ES-I3 (cell line): ENCODE data around the gene DACH1.

Experiments
- H3K36me3 ChIP-seq: 2 replicates; pipeline ENCODE4 v1.6.1; 2013; ENCODE audit warnings: mild to moderate bottlenecking, low read length, control low read depth, moderate library complexity; ENCODE audit not compliant: insufficient read depth
- H3K4me1 ChIP-seq: 2 replicates; pipeline ENCODE4 v1.6.1; 2013; ENCODE audit warnings: mild to moderate bottlenecking, control low read depth, low read length; ENCODE audit not compliant: insufficient read depth
- H3K9ac ChIP-seq: 2 replicates; pipeline ENCODE4 v1.6.1; 2013; ENCODE audit warnings: low read depth, mild to moderate bottlenecking, low read length, moderate library complexity
- H3K9me3 ChIP-seq: 2 replicates; pipeline ENCODE4 v1.6.1; 2013; ENCODE audit warnings: mild to moderate bottlenecking, low read length, moderate library complexity; ENCODE audit not compliant: control insufficient read depth, insufficient read depth

DACH1 gene

GRCh38 chr13:71477735-71478134, 389.3 kb downstream of the DACH1 start:
- Histone ChIP-seq H3K36me3 (no peaks in the 10 kb centered on the region), H3K4me1 (no peaks in the 10 kb centered on the region), H3K9ac (no peak overlapping the region), H3K9me3 (no peaks in the 10 kb centered on the region)

GRCh38 chr13:71474936-71475335, 392.1 kb downstream of the DACH1 start:
- no peaks in the 10 kb centered on the region for H3K9me3 ChIP-seq
- no peaks in the 10 kb centered on the region for H3K4me1 ChIP-seq
- H3K9ac ChIP-seq = no peak overlapping the region
- H3K36me3 ChIP-seq = no peaks in the 10 kb centered on the region

- Histone ChIP-seq H3K9me3 (no peaks in the 10 kb centered on the region), H3K36me3 (no peaks in the 10 kb centered on the region), H3K9ac (no peak overlapping the region), H3K4me1 (no peaks in the 10 kb centered on the region)
Measured at GRCh38 chr13:71469626-71470025, 397.4 kb downstream of the DACH1 start.

- H3K9me3 ChIP-seq = no peaks in the 10 kb centered on the region
- H3K9ac ChIP-seq = no peak overlapping the region
- H3K36me3 ChIP-seq = no peaks in the 10 kb centered on the region
- H3K4me1 ChIP-seq = no peaks in the 10 kb centered on the region
Measured at GRCh38 chr13:71464686-71465085, 402.3 kb downstream of the DACH1 start.

- Histone ChIP-seq H3K4me1 (no peaks in the 10 kb centered on the region), H3K9ac (no peak overlapping the region), H3K9me3 (no peaks in the 10 kb centered on the region), H3K36me3 (no peaks in the 10 kb centered on the region)
Measured at GRCh38 chr13:71461892-71462291, 405.1 kb downstream of the DACH1 start.

GRCh38 chr13:71460211-71460610, 406.8 kb downstream of the DACH1 start:
- H3K4me1 ChIP-seq = no peaks in the 10 kb centered on the region
- no peaks in the 10 kb centered on the region for H3K9me3 ChIP-seq
- H3K36me3 ChIP-seq = no peaks in the 10 kb centered on the region

GRCh38 chr13:71459708-71460107, 407.3 kb downstream of the DACH1 start:
- H3K4me1 ChIP-seq = no peaks in the 10 kb centered on the region

More at GRCh38 chr13:71460211-71460610, 406.8 kb downstream of the DACH1 start:
- no peak overlapping the region for H3K9ac ChIP-seq

GRCh38 chr13:71457645-71458044, 409.4 kb downstream of the DACH1 start:
- Histone ChIP-seq H3K4me1 (no peaks in the 10 kb centered on the region), H3K9me3 (no peaks in the 10 kb centered on the region), H3K9ac (no peak overlapping the region), H3K36me3 (no peaks in the 10 kb centered on the region)

More at GRCh38 chr13:71459708-71460107, 407.3 kb downstream of the DACH1 start:
- H3K9ac ChIP-seq = no peak overlapping the region
- no peaks in the 10 kb centered on the region for H3K36me3 ChIP-seq
- no peaks in the 10 kb centered on the region for H3K9me3 ChIP-seq

- no peaks in the 10 kb centered on the region for H3K36me3 ChIP-seq
- H3K4me1 ChIP-seq = no peaks in the 10 kb centered on the region
Measured at GRCh38 chr13:71456136-71456535, 410.9 kb downstream of the DACH1 start.

GRCh38 chr13:71454509-71454908, 412.5 kb downstream of the DACH1 start:
- H3K4me1 ChIP-seq = no peaks in the 10 kb centered on the region
- H3K9me3 ChIP-seq = no peaks in the 10 kb centered on the region
- H3K9ac ChIP-seq = no peak overlapping the region
- H3K36me3 ChIP-seq = no peaks in the 10 kb centered on the region

More at GRCh38 chr13:71456136-71456535, 410.9 kb downstream of the DACH1 start:
- Histone ChIP-seq H3K9me3 (no peaks in the 10 kb centered on the region), H3K9ac (no peak overlapping the region)

- Histone ChIP-seq H3K36me3 (no peaks in the 10 kb centered on the region), H3K9me3 (no peaks in the 10 kb centered on the region), H3K4me1 (no peaks in the 10 kb centered on the region), H3K9ac (no peak overlapping the region)
Measured at GRCh38 chr13:71448080-71448630, 418.8 kb downstream of the DACH1 start.

- Histone ChIP-seq H3K4me1 (no peaks in the 10 kb centered on the region), H3K36me3 (no peaks in the 10 kb centered on the region), H3K9me3 (no peaks in the 10 kb centered on the region), H3K9ac (no peak overlapping the region)
Measured at GRCh38 chr13:71437704-71438103, 429.3 kb downstream of the DACH1 start.

GRCh38 chr13:71430681-71431080, 436.3 kb downstream of the DACH1 start:
- no peaks in the 10 kb centered on the region for H3K9me3 ChIP-seq
- no peaks in the 10 kb centered on the region for H3K36me3 ChIP-seq
- no peak overlapping the region for H3K9ac ChIP-seq
- no peaks in the 10 kb centered on the region for H3K4me1 ChIP-seq

- H3K36me3 ChIP-seq = no peaks in the 10 kb centered on the region
- no peaks in the 10 kb centered on the region; the same call in 1 of the 2 replicates for H3K9me3 ChIP-seq
- no peak overlapping the region for H3K9ac ChIP-seq
- H3K4me1 ChIP-seq = peaks cover 4% of the 10 kb centered on the region; the same call in 1 of the 2 replicates
Measured at GRCh38 chr13:71417205-71417604, 449.8 kb downstream of the DACH1 start.

GRCh38 chr13:71412231-71412630, 454.8 kb downstream of the DACH1 start:
- no peak overlapping the region for H3K9ac ChIP-seq
- H3K9me3 ChIP-seq = no peaks in the 10 kb centered on the region
- no peaks in the 10 kb centered on the region for H3K36me3 ChIP-seq

More at GRCh38 chr13:71412231-71412630, 454.8 kb downstream of the DACH1 start:
- peaks cover 4% of the 10 kb centered on the region; the same call in 1 of the 2 replicates for H3K4me1 ChIP-seq
